DND-41 (cell line): Measurements from ENCODE around the gene CHD6.

Source experiments
- ATAC-seq: fragments of 200-7000 bp; cut with Tn5 transposase; 3 replicates; pipeline ENCODE4 v1.9.1; 2021; ENCODE audit warnings: low read depth; ENCODE audit not compliant: insufficient read depth
- DNase-seq: peaks from one replicate; pipeline ENCODE4 v3.0.0-alpha.2; 2020
- H2AFZ ChIP-seq: 2 replicates; pipeline ENCODE4 v1.6.0; 2012; ENCODE audit warnings: low read depth, low read length
- H3K27ac ChIP-seq: 2 replicates; pipeline ENCODE4 v1.5.1; 2012; ENCODE audit warnings: low read length, inconsistent platforms
- H3K27me3 ChIP-seq: fragments of 200-600 bp; sonication (generic); 2 replicates; pipeline ENCODE4 v1.6.0; 2012; ENCODE audit warnings: low read length, mild to moderate bottlenecking, inconsistent platforms; ENCODE audit not compliant: insufficient read depth, poor library complexity
- H3K36me3 ChIP-seq: 2 replicates; pipeline ENCODE4 v1.5.1; 2012; ENCODE audit warnings: low read length, inconsistent platforms; ENCODE audit not compliant: insufficient read depth
- H3K4me1 ChIP-seq: 2 replicates; pipeline ENCODE4 v1.5.1; 2012; ENCODE audit warnings: mild to moderate bottlenecking, low read length; ENCODE audit not compliant: insufficient read depth
- H3K4me2 ChIP-seq: 2 replicates; pipeline ENCODE4 v1.6.0; 2012; ENCODE audit warnings: mild to moderate bottlenecking, moderate library complexity, low read length, inconsistent platforms; ENCODE audit not compliant: insufficient read depth
- H3K4me3 ChIP-seq, 2 experiments: fragments of 200-600 bp in 1 of 2; shearing (Covaris generic) in 1 of 2; 2 replicates each; pipeline ENCODE4 v1.5.1; 2012 to 2016; ENCODE audit warnings: inconsistent platforms in 2 of 2, low read length in 2 of 2, mild to moderate bottlenecking in 2 of 2, low read depth in 1 of 2, moderate library complexity in 1 of 2
- H3K79me2 ChIP-seq: 2 replicates; pipeline ENCODE4 v1.6.0; 2012; ENCODE audit warnings: low read length, inconsistent platforms; ENCODE audit not compliant: insufficient read depth
- H3K9ac ChIP-seq: 2 replicates; pipeline ENCODE4 v1.6.0; 2012; ENCODE audit warnings: low read depth, mild to moderate bottlenecking, inconsistent platforms, low read length, moderate library complexity
- H3K9me3 ChIP-seq: 2 replicates; pipeline ENCODE4 v1.5.1; 2012; ENCODE audit warnings: low read length, moderate library complexity, mild to moderate bottlenecking, inconsistent platforms; ENCODE audit not compliant: insufficient read depth, severe bottlenecking
- H4K20me1 ChIP-seq: 2 replicates; pipeline ENCODE4 v1.6.0; 2012; ENCODE audit warnings: low read length; ENCODE audit not compliant: insufficient read depth
- CTCF ChIP-seq: IDR thresholded peaks from 2 replicates; pipeline ENCODE4 v1.5.1; 2012; ENCODE audit warnings: borderline replicate concordance, low read length, moderate library complexity, mild to moderate bottlenecking; ENCODE audit not compliant: poor library complexity, severe bottlenecking; ENCODE audit errors: extremely low read depth
- EZH2 ChIP-seq: IDR thresholded peaks from 3 replicates; pipeline ENCODE4 v1.6.1; 2012; ENCODE audit warnings: borderline replicate concordance, low read depth, mild to moderate bottlenecking, moderate library complexity, low read length, inconsistent platforms; ENCODE audit not compliant: severe bottlenecking

Gene CHD6

DNA sequence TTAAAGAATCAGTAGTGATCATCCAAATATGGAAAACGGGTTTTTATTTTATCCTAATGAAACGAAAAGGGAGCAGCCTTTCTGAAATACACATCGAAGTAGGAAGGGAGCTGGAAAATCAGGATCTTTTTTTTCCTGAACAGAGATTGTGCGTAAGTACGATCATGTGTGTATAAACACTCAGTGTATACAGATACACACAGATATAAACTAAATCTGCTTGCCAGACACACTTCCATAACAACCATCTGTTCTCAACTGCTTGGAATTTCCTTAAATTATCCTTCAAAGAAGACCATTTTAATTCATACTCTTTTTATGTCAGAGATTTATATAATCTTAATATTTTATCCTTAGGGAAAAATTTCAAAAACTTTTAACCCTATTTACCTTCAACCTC, 110.7 kb downstream of the CHD6 start:
- Histone ChIP-seq H3K4me1 (no peaks in the 10 kb centered on the region), H3K36me3 (peaks cover 76% of the 10 kb centered on the region), H2AFZ (no peak overlapping the region), H3K4me3 (no peak overlapping the region), H3K27me3 (no peaks in the 10 kb centered on the region), H3K27ac (no peak overlapping the region), H3K9me3 (peaks cover 18% of the 10 kb centered on the region), H3K9ac (no peak overlapping the region), H4K20me1 (no peaks in the 10 kb centered on the region; the same call in 1 of the 2 replicates), H3K4me2 (no peak overlapping the region), H3K79me2 (peaks cover 5% of the 10 kb centered on the region)
- DNase-seq (no peak), ATAC-seq (no peak)
- TF ChIP-seq EZH2: no peak
- no peak for TF ChIP-seq CTCF

GRCh38 chr20:41506192-41506915, 111.8 kb downstream of the CHD6 start:
- Histone ChIP-seq H4K20me1 (no peaks in the 10 kb centered on the region; the same call in 1 of the 2 replicates), H3K36me3 (peaks cover 65% of the 10 kb centered on the region), H3K4me2 (no peak overlapping the region), H3K27ac (no peak overlapping the region), H2AFZ (no peak overlapping the region), H3K9ac (no peak overlapping the region), H3K4me3 (no peak overlapping the region), H3K27me3 (no peaks in the 10 kb centered on the region), H3K79me2 (peaks cover 5% of the 10 kb centered on the region), H3K9me3 (peaks cover 18% of the 10 kb centered on the region), H3K4me1 (no peaks in the 10 kb centered on the region)
- ATAC-seq (no peak), DNase-seq (no peak)
- TF ChIP-seq EZH2: no peak
- TF ChIP-seq CTCF: no peak

DNA sequence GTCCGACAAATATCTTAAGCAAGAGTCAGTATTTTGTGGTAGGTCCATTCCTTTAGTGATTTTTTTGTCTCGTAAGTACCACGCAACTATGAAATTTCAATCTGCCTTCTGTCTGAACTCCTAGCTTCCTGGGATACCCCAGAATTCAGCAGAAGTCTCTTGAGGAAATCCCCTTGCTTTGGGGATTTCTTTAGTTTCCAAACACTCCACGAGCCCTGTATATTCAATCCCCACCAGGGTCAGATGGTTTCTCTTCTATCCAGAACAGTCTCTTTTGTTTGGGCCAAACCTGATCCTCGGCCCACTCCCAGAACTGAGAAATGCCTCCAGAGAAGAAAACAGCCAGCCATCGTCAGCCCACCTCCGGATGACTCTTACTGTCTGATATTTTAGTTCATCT, 113.0 kb downstream of the CHD6 start:
- Histone ChIP-seq H3K9me3 (peaks cover 18% of the 10 kb centered on the region), H3K27ac (no peak overlapping the region), H3K27me3 (no peaks in the 10 kb centered on the region), H3K36me3 (peaks cover 61% of the 10 kb centered on the region), H4K20me1 (no peaks in the 10 kb centered on the region; the same call in 1 of the 2 replicates), H3K79me2 (peaks cover 5% of the 10 kb centered on the region), H3K4me1 (no peaks in the 10 kb centered on the region), H2AFZ (no peak overlapping the region), H3K9ac (no peak overlapping the region), H3K4me3 (no peak overlapping the region), H3K4me2 (no peak overlapping the region)
- no peak for DNase-seq
- ATAC-seq: no peak
- TF ChIP-seq CTCF (no peak), EZH2 (no peak)

DNA sequence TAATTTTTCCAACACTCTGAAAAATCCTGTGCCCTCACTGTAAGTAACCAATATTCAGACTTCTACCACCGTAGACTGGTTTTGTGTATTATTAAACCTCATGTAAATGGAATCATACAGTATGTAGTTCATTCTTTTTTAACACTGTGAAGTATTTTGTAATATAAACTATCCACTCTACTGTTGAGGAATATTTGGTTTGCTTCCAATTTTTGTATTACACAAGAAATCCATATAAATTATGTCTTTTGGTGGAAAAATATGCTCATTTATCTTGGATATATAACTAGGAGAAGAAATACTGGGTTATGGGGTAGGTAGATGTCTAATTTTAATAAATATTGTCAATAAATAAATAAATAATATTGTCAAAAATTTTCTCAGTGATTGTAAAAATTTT, 116.8 kb downstream of the CHD6 start:
- Histone ChIP-seq H3K4me2 (no peak overlapping the region), H3K36me3 (peaks cover 55% of the 10 kb centered on the region), H3K9me3 (peaks cover 15% of the 10 kb centered on the region), H4K20me1 (no peaks in the 10 kb centered on the region), H3K27me3 (no peaks in the 10 kb centered on the region), H3K27ac (no peak overlapping the region), H3K4me3 (no peak overlapping the region), H3K79me2 (no peaks in the 10 kb centered on the region; the same call in 1 of the 2 replicates), H2AFZ (no peak overlapping the region), H3K9ac (no peak overlapping the region), H3K4me1 (no peaks in the 10 kb centered on the region)
- DNase-seq (no peak), ATAC-seq (no peak)
- no peak for TF ChIP-seq EZH2
- TF ChIP-seq CTCF: no peak
